PC-3 (cell line): ENCODE measurements around the gene SELE. TPM values are rescaled to one million over a fixed set of nuclear protein-coding genes. Genes with fewer than 3 reads are reported as not detected.
"Not testable (repeated sequence)": the region's sequence is repeated elsewhere in the genome, so short reads cannot be mapped to it uniquely, and the experiment has no call there.

ENCODE experiments used
- ATAC-seq: fragments of 200-7000 bp; cut with Tn5 transposase; 2 replicates; pipeline ENCODE4 v1.9.1; 2020; ENCODE audit warnings: mild to moderate bottlenecking, moderate library complexity
- BruUV-seq: library from RNA; stranded (reverse); fragments of 400-500 nt; replicated peaks from 2 replicates; lab custom pipeline; 2021; lab: Mats Ljungman, UMichigan
- CTCF ChIA-PET: fragments of 300-600 bp; sonication (Branson Sonifier 250); formaldehyde crosslinking; loops from one replicate; lab custom pipeline; 2022; ENCODE audit warnings: antibody characterized with exemption; lab: Charles Lee
- POLR2A ChIA-PET: fragments of 300-600 bp; sonication (Branson Sonifier 250); formaldehyde crosslinking; loops from one replicate; lab custom pipeline; 2022; ENCODE audit warnings: antibody characterized with exemption; ENCODE audit not compliant: unreplicated experiment; lab: Charles Lee
- DNase-seq: peaks from one replicate; pipeline ENCODE4 v3.0.0-alpha.2; 2015
- H2AFZ ChIP-seq: fragments of 300-600 bp; sonication (generic); 2 replicates; pipeline ENCODE4 v1.6.0; 2016; ENCODE audit warnings: antibody characterized with exemption, low read length
- H3F3A ChIP-seq: fragments of 300-600 bp; sonication (generic); one replicate; pipeline ENCODE4 v1.6.0; 2017; ENCODE audit warnings: antibody characterized with exemption, low read length, control low read depth, mild to moderate bottlenecking; ENCODE audit not compliant: unreplicated experiment
- H3K27ac ChIP-seq: fragments of 300-600 bp; sonication (generic); 2 replicates; pipeline ENCODE4 v1.5.1; 2016; ENCODE audit warnings: mild to moderate bottlenecking, low read length
- H3K27me3 ChIP-seq: fragments of 300-600 bp; sonication (generic); 2 replicates; pipeline ENCODE4 v1.6.1; 2016; ENCODE audit warnings: low read length, mixed read lengths
- H3K36me3 ChIP-seq: fragments of 300-600 bp; sonication (generic); 2 replicates; pipeline ENCODE4 v1.6.1; 2016; ENCODE audit warnings: low read depth, mixed run types, low read length, mixed read lengths
- H3K4me1 ChIP-seq: fragments of 300-600 bp; sonication (generic); 2 replicates; pipeline ENCODE4 v1.5.1; 2016; ENCODE audit warnings: low read length; ENCODE audit not compliant: insufficient read depth
- H3K4me2 ChIP-seq: fragments of 300-600 bp; sonication (generic); 2 replicates; pipeline ENCODE4 v1.6.0; 2016; ENCODE audit warnings: low read length
- H3K4me3 ChIP-seq: fragments of 300-600 bp; sonication (generic); 2 replicates; pipeline ENCODE4 v1.5.1; 2016; ENCODE audit warnings: mild to moderate bottlenecking, low read length, mixed read lengths
- H3K79me2 ChIP-seq: fragments of 300-600 bp; sonication (generic); 2 replicates; pipeline ENCODE4 v1.6.1; 2017; ENCODE audit warnings: low read length, mixed read lengths
- H3K9ac ChIP-seq: fragments of 300-600 bp; sonication (generic); 2 replicates; pipeline ENCODE4 v1.6.0; 2016; ENCODE audit warnings: mild to moderate bottlenecking, low read length
- H3K9me2 ChIP-seq: fragments of 300-600 bp; sonication (generic); replicated peaks from 2 replicates; pipeline ENCODE4 v1.6.1; 2016; ENCODE audit warnings: mixed run types, low read length, mixed read lengths
- H3K9me3 ChIP-seq: fragments of 300-600 bp; sonication (generic); 2 replicates; pipeline ENCODE4 v1.6.1; 2016; ENCODE audit warnings: low read length, mixed read lengths
- H4K20me1 ChIP-seq: fragments of 300-600 bp; sonication (generic); 2 replicates; pipeline ENCODE4 v1.6.1; 2016; ENCODE audit warnings: low read length, mixed read lengths
- CTCF ChIP-seq: fragments of 300-600 bp; sonication (generic); conservative IDR thresholded peaks from 2 replicates; pipeline ENCODE4 v1.5.1; 2017; ENCODE audit warnings: antibody characterized with exemption, low read depth, mild to moderate bottlenecking, low read length
- EZH2 ChIP-seq: fragments of 300-600 bp; sonication (generic); IDR thresholded peaks from one replicate; pipeline ENCODE4 v1.6.1; 2017; ENCODE audit warnings: antibody characterized with exemption, mild to moderate bottlenecking, low read length; ENCODE audit not compliant: unreplicated experiment
- EZH2phosphoT487 ChIP-seq: fragments of 300-600 bp; sonication (generic); IDR thresholded peaks from 2 replicates; pipeline ENCODE4 v1.6.1; 2018; ENCODE audit warnings: mild to moderate bottlenecking, antibody characterized with exemption, low read length, borderline replicate concordance
- intact Hi-C: fragments of 100-400 bp; cut with micrococcal nuclease; formaldehyde crosslinking; loops from 2 replicates; pipeline ENCODE4 v1.9.0; 2023
- total RNA-seq: library from RNA; depleted of rRNA; stranded (reverse); fragments of >200 nt; gene quantifications from 2 replicates; pipeline ENCODE4 v1.2.3, GENCODE V29; 2014

The SELE gene
- total RNA-seq, 1 experiment from 2014 or later, result not detected

GRCh38 chr1:169722779-169723178, 11.1 kb downstream of the SELE start:
- Histone ChIP-seq H3K27ac (no peak overlapping the region), H3K9me2 (no peaks in the 10 kb centered on the region), H3K4me3 (no peak overlapping the region), H3K27me3 (no peaks in the 10 kb centered on the region), H4K20me1 (no peaks in the 10 kb centered on the region), H3F3A (no peaks in the 10 kb centered on the region), H3K9me3 (no peaks in the 10 kb centered on the region), H3K4me1 (no peaks in the 10 kb centered on the region), H3K36me3 (no peaks in the 10 kb centered on the region), H3K4me2 (no peak overlapping the region), H3K9ac (no peak overlapping the region), H3K79me2 (no peaks in the 10 kb centered on the region), H2AFZ (no peak overlapping the region)
- intact Hi-C loops, result no loop called here
- DNase-seq, result no peak
- POLR2A ChIA-PET, result no interaction called here
- TF ChIP-seq EZH2 (no peak), CTCF (no peak), EZH2phosphoT487 (no peak)
- no TSS peak for BruUV-seq
- no peak for ATAC-seq
- CTCF ChIA-PET, result no interaction called here

- CTCF ChIA-PET, H3K27ac ChIP-seq, POLR2A ChIA-PET, H3K36me3 ChIP-seq, DNase-seq, H3K4me1 ChIP-seq, H4K20me1 ChIP-seq, H3K9ac ChIP-seq, BruUV-seq, H3K4me2 ChIP-seq, H3K9me2 ChIP-seq, H3F3A ChIP-seq, H3K79me2 ChIP-seq, H2AFZ ChIP-seq, ATAC-seq, H3K4me3 ChIP-seq, H3K9me3 ChIP-seq, H3K27me3 ChIP-seq: not testable (repeated sequence)
- intact Hi-C loops, result loop anchor here (10.0 kb wide), 1 partner anchor 330 kb away; no protein-coding TSS in a partner anchor
These were observed 18.8 kb downstream of the SELE start for GRCh38 chr1:169715100-169715499.

DNA sequence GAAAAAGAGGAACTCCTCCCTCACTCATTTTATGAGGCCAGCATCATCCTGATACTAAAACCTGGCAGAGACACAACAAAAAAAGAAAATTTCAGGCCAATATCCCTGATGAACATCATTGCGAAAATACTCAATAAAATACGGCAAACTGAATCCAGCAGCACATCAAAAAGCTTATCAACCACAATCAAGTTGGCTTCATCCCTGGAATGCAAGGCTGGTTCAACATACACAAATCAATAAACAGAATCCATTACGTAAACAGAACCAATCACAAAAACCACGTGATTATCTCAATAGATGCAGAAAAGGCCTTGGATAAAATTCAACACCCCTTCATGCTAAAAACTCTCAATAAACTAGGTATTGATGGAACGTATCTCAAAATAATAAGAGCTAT, 20.8 kb downstream of the SELE start:
- H3K4me1 ChIP-seq, H3K36me3 ChIP-seq, H3K9me2 ChIP-seq, H3K79me2 ChIP-seq, H3K9ac ChIP-seq, H3F3A ChIP-seq, H3K9me3 ChIP-seq, H3K27ac ChIP-seq, H2AFZ ChIP-seq, H4K20me1 ChIP-seq, H3K4me2 ChIP-seq, POLR2A ChIA-PET, DNase-seq, CTCF ChIA-PET, H3K27me3 ChIP-seq, ATAC-seq, BruUV-seq, H3K4me3 ChIP-seq: not testable (repeated sequence)
- intact Hi-C loops, result loop anchor here (2.0 to 10.0 kb wide), 2 partner anchors 96 to 328 kb away; no protein-coding TSS in a partner anchor

- ChIA-PET CTCF (interaction anchor here (0.6 to 1.3 kb wide), 6 partner anchors 83 to 126 kb away, joined by 3 to 9 read pairs (median 5); partner anchors contain the start of genes F5 and METTL18), POLR2A (no interaction called here)
- no peak overlapping the region for H3K27ac ChIP-seq
- H3K9me3 ChIP-seq, result no peaks in the 10 kb centered on the region
- H3K4me1 ChIP-seq, result peaks cover 6% of the 10 kb centered on the region; the same call in 1 of the 2 replicates
- no peaks in the 10 kb centered on the region for H4K20me1 ChIP-seq
- H3K36me3 ChIP-seq, result no peaks in the 10 kb centered on the region
- TF ChIP-seq CTCF, result no peak
- TF ChIP-seq EZH2phosphoT487, result no peak
- TF ChIP-seq EZH2, result no peak
- no peaks in the 10 kb centered on the region for H3F3A ChIP-seq
- H3K4me2 ChIP-seq, result peak overlapping the region; percentile 82
- no peak overlapping the region for H3K9ac ChIP-seq
- ATAC-seq (no peak), DNase-seq (no peak)
- peak overlapping the region; percentile 63; the same call in 1 of the 2 replicates for H3K4me3 ChIP-seq
- no peaks in the 10 kb centered on the region for H3K79me2 ChIP-seq
- no peaks in the 10 kb centered on the region for H3K9me2 ChIP-seq
- H3K27me3 ChIP-seq, result peaks cover 7% of the 10 kb centered on the region; the same call in 1 of the 2 replicates
- peak overlapping the region; percentile 89 for H2AFZ ChIP-seq
- no TSS peak for BruUV-seq
- intact Hi-C loops, result loop anchor here (1.0 to 10.0 kb wide), 4 partner anchors 97 to 327 kb away; no protein-coding TSS in a partner anchor
These were observed 21.6 kb downstream of the SELE start for GRCh38 chr1:169712309-169712631.
